ENCODE measurements around the gene ULBP2. TPM values are rescaled to one million over a fixed set of nuclear protein-coding genes. Genes with fewer than 3 reads are reported as not detected.

ULBP2 gene
- total and polyA plus RNA-seq, 2 of the 8 experiments (the other 6 are each of a cell fraction or from before 2014, with no cell fraction given): 0.05 TPM; not detected in 1

DNA sequence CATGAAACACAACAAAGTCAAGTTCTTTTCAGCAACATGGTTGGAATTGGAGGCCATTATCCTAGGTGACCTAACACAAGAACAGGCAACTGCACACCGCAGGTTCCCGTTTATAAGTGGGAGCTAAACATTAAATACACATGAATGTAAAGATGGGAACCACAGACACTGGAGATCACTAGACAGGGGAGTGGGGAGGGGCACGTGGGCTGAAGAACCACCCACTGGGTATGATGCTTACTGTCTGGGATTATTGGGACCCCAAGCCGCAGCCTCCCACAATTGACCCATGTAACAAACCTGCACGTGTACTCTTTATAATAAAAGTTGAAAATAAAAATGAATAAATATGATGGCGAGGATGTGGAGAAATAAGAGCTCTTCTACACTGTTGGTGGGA lies 10.3 kb upstream of the ULBP2 start:
- H2BK5ac ChIP-seq (ENCODE audit: low read depth, low read length): no peak overlapping the region
- H4K91ac ChIP-seq (replicated peaks; ENCODE audit: insufficient read length, low read length): no peak overlapping the region
- H4K5ac ChIP-seq (ENCODE audit: insufficient read length, low read depth, low read length): no peak overlapping the region
- no peak overlapping the region for H3K27ac ChIP-seq (ENCODE audit: low read depth, low read length)
- peaks cover 2% of the 10 kb centered on the region; the same call in 1 of the 2 replicates for H3K23me2 ChIP-seq (ENCODE audit: low read depth, low read length)
- no peak overlapping the region for H2BK12ac ChIP-seq (ENCODE audit: low read depth, low read length)
- H2AFZ ChIP-seq (ENCODE audit: low read length): no peak overlapping the region
- H3K9ac ChIP-seq (replicated peaks in 1 of 4; ENCODE audit: extremely low read depth in 1 of 4, low read depth in 3 of 4, low read length in 3 of 4): no peak overlapping the region
- H3K4ac ChIP-seq (replicated peaks; ENCODE audit: insufficient read length, low read depth, low read length): no peak overlapping the region
- peaks cover 14 to 27% (median 24%) of the 10 kb centered on the region in 4 experiments for H3K27me3 ChIP-seq (replicated peaks in 1 of 4; ENCODE audit: control insufficient read depth in 3 of 4, extremely low read depth in 1 of 4, insufficient read depth in 3 of 4, low read length in 3 of 4)
- ChIA-PET POLR2A (ENCODE audit: partially characterized antibody) (no interaction called here), CTCF (ENCODE audit: partially characterized antibody) (interaction anchor here (1.2 to 1.7 kb wide), 2 partner anchors 18 to 85 kb away, joined by 3 to 4 read pairs; no protein-coding TSS in a partner anchor)
- no peak overlapping the region for H2BK120ac ChIP-seq (replicated peaks; ENCODE audit: low read depth, low read length)
- H3K23ac ChIP-seq (ENCODE audit: insufficient read length): no peak overlapping the region
- H3K56ac ChIP-seq (replicated peaks; ENCODE audit: insufficient read length, low read depth, low read length): no peak overlapping the region
- no peak overlapping the region for H2AK5ac ChIP-seq (ENCODE audit: low read depth, low read length)
- peaks cover 0 to 3% of the 10 kb centered on the region in 2 experiments for H4K20me1 ChIP-seq (replicated peaks in 1 of 2; ENCODE audit: control insufficient read depth in 1 of 2, insufficient read depth in 2 of 2, low read length in 2 of 2)
- H2BK15ac ChIP-seq (ENCODE audit: low read length): no peak overlapping the region
- H3K79me2 ChIP-seq (ENCODE audit: control insufficient read depth in 1 of 2, insufficient read depth in 2 of 2, low read length in 2 of 2): no peaks in the 10 kb centered on the region
- no peak overlapping the region for H4K8ac ChIP-seq (ENCODE audit: extremely low read depth, insufficient read depth, low read length)
- H3K79me1 ChIP-seq (ENCODE audit: low read depth, low read length): no peaks in the 10 kb centered on the region
- no peak overlapping the region for H3K18ac ChIP-seq (ENCODE audit: extremely low read depth, low read length)
- no peak overlapping the region for H2BK20ac ChIP-seq (ENCODE audit: low read length)
- 64% methylated on average over 6 of the region's 6 CpGs; no CpG with 5 or more reads in 1 of the 2 experiments for WGBS, 2 experiments (ENCODE audit: extremely low coverage in 1 of 2, insufficient coverage in 1 of 2, insufficient read length in 1 of 2, insufficient replicate concordance in 2 of 2, low coverage in 1 of 2, low lambda C conversion rate in 2 of 2, missing lambda C conversion rate in 1 of 2)
- no peaks in the 10 kb centered on the region for H3K4me1 ChIP-seq (replicated peaks in 1 of 4; ENCODE audit: control insufficient read depth in 3 of 4, insufficient read depth in 4 of 4, low read length in 3 of 4)
- no peak overlapping the region for H3K14ac ChIP-seq (ENCODE audit: insufficient read length)
- no peak for FAIRE-seq
- H3K36me3 ChIP-seq (ENCODE audit: control insufficient read depth in 2 of 4, insufficient read depth in 4 of 4, low read length in 3 of 4): no peaks in the 10 kb centered on the region
- no peak for DNase-seq (ENCODE audit: low read depth in 1 of 2, low spot score in 2 of 2)
- H3K4me2 ChIP-seq (ENCODE audit: insufficient read depth in 1 of 2, low read depth in 2 of 2, low read length in 2 of 2): no peak overlapping the region
- no peak overlapping the region for H3K4me3 ChIP-seq (ENCODE audit: extremely low read depth in 1 of 4, insufficient read depth in 2 of 4, low read depth in 3 of 4, low read length in 4 of 4)
- no peaks in the 10 kb centered on the region for H3K9me3 ChIP-seq (ENCODE audit: insufficient read depth in 2 of 2, low read depth in 1 of 2, low read length in 1 of 2)
- TF ChIP-seq JUND (IDR thresholded peaks at IDR 0.05; ENCODE audit: low read length) (no peak), EP300 (IDR thresholded peaks at IDR 0.05; ENCODE audit: borderline replicate concordance in 1 of 2, low read depth in 2 of 2, low read length in 2 of 2) (no peak), TBP (IDR thresholded peaks at IDR 0.05; ENCODE audit: low read depth, low read length) (no peak), HDAC2 (IDR thresholded peaks at IDR 0.05; ENCODE audit: borderline replicate concordance in 1 of 2, low read depth in 2 of 2, low read length in 2 of 2) (no peak), RNF2 (IDR thresholded peaks at IDR 0.05; ENCODE audit: borderline replicate concordance, low read depth, low read length, missing control alignments, poor library complexity, severe bottlenecking) (no peak), RBBP5 (IDR thresholded peaks at IDR 0.05; ENCODE audit: borderline replicate concordance, low read depth, low read length) (no peak), POU5F1 (IDR thresholded peaks at IDR 0.05; ENCODE audit: low read depth, low read length) (no peak), CBX5 (IDR thresholded peaks at IDR 0.05; ENCODE audit: low read depth, low read length) (no peak), SP1 (IDR thresholded peaks at IDR 0.05; ENCODE audit: low read depth, low read length) (no peak), CHD2 (IDR thresholded peaks at IDR 0.05; ENCODE audit: low read length) (no peak)
- TF ChIP-seq, protein P1, sequence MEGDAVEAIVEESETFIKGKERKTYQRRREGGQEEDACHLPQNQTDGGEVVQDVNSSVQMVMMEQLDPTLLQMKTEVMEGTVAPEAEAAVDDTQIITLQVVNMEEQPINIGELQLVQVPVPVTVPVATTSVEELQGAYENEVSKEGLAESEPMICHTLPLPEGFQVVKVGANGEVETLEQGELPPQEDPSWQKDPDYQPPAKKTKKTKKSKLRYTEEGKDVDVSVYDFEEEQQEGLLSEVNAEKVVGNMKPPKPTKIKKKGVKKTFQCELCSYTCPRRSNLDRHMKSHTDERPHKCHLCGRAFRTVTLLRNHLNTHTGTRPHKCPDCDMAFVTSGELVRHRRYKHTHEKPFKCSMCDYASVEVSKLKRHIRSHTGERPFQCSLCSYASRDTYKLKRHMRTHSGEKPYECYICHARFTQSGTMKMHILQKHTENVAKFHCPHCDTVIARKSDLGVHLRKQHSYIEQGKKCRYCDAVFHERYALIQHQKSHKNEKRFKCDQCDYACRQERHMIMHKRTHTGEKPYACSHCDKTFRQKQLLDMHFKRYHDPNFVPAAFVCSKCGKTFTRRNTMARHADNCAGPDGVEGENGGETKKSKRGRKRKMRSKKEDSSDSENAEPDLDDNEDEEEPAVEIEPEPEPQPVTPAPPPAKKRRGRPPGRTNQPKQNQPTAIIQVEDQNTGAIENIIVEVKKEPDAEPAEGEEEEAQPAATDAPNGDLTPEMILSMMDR (IDR thresholded peaks at IDR 0.05; ENCODE audit: control extremely low read depth in 1 of 3, insufficient read depth in 1 of 3, low read depth in 1 of 3, low read length in 3 of 3): no peak

Data from H1 (cell line).